ENCODE data around the gene GPR17.

Gene GPR17

GRCh38 chr2:127645395-127646291, at the start of gene GPR17:
Gene GPR17 (plus strand): TSS chr2:127646153. CDS start chr2:127650736, 4,583 bp downstream.
- H3K9me3 ChIP-seq (replicated peaks in 1 of 11): no peaks in the 10 kb centered on the region
- no peak within 1 kb of the TSS for H3K4me3 ChIP-seq
- no peak for TF ChIP-seq Cebpa-rat (IDR thresholded peaks at IDR 0.05)
- H3K27me3 ChIP-seq: peaks cover 0 to 5% (median 0%) of the 10 kb centered on the region in 11 experiments; a peak in 4 of 22 replicates
- H3K4me1 ChIP-seq: peaks cover 53 to 98% (median 97%) of the 10 kb centered on the region in 10 experiments
- peak within 1 kb of the TSS; percentile 64 to 100 (median 85) for H3K4me2 ChIP-seq
- no peaks in the 10 kb centered on the region for H3K36me3 ChIP-seq
- H4K20me1 ChIP-seq: peaks cover 0 to 6% (median 0%) of the 10 kb centered on the region in 11 experiments; a peak in 2 of 22 replicates
- peak within 1 kb of the TSS in 10 of 11 experiments; percentile 16 to 69 (median 42); a peak in 18 of 22 replicates for H3K27ac ChIP-seq
- H3K9ac ChIP-seq: peak within 1 kb of the TSS; percentile 0 to 52 (median 37); a peak in 14 of 22 replicates

- Histone ChIP-seq H3K36me3 (no peaks in the 10 kb centered on the region), H3K4me2 (no peak overlapping the region), H3K27ac (no peak overlapping the region), H3K9ac (no peak overlapping the region), H3K4me1 (peaks cover 0 to 8% (median 7%) of the 10 kb centered on the region in 10 experiments; a peak in 14 of 20 replicates), H3K27me3 (no peaks in the 10 kb centered on the region), H3K9me3 (replicated peaks in 1 of 11) (peaks cover 0 to 7% (median 3%) of the 10 kb centered on the region in 11 experiments; a peak in 15 of 22 replicates), H4K20me1 (no peaks in the 10 kb centered on the region), H3K4me3 (no peak overlapping the region)
- no peak for TF ChIP-seq Cebpa-rat (IDR thresholded peaks at IDR 0.05)
Measured at GRCh38 chr2:127596311-127597045, 49.5 kb upstream of the GPR17 start.

GRCh38 chr2:127597046-127597983, 48.6 kb upstream of the GPR17 start:
- no peaks in the 10 kb centered on the region for H3K27me3 ChIP-seq
- no peak overlapping the region for H3K27ac ChIP-seq
- no peak for TF ChIP-seq Cebpa-rat (IDR thresholded peaks at IDR 0.05)
- no peaks in the 10 kb centered on the region for H3K4me1 ChIP-seq
- no peaks in the 10 kb centered on the region for H3K36me3 ChIP-seq
- H3K9me3 ChIP-seq (replicated peaks in 1 of 11): peaks cover 7 to 15% (median 11%) of the 10 kb centered on the region in 11 experiments
- no peaks in the 10 kb centered on the region for H4K20me1 ChIP-seq
- no peak overlapping the region for H3K4me3 ChIP-seq
- no peak overlapping the region for H3K4me2 ChIP-seq
- no peak overlapping the region for H3K9ac ChIP-seq

GRCh38 chr2:127597984-127598380, 48.0 kb upstream of the GPR17 start:
- no peak overlapping the region for H3K4me2 ChIP-seq
- no peak for TF ChIP-seq Cebpa-rat (IDR thresholded peaks at IDR 0.05)
- H3K27me3 ChIP-seq: no peaks in the 10 kb centered on the region
- H3K27ac ChIP-seq: no peak overlapping the region
- H3K36me3 ChIP-seq: 0 out of 22 replicates have a peak, but pooled peaks cover 0 to 1% (median 0%) of the 10 kb centered on the region in 11 experiments
- no peak overlapping the region for H3K4me3 ChIP-seq
- peaks cover 14 to 22% (median 18%) of the 10 kb centered on the region in 11 experiments for H3K9me3 ChIP-seq (replicated peaks in 1 of 11)
- no peaks in the 10 kb centered on the region for H3K4me1 ChIP-seq
- H4K20me1 ChIP-seq: no peaks in the 10 kb centered on the region
- H3K9ac ChIP-seq: no peak overlapping the region

GRCh38 chr2:127598711-127599110, 47.2 kb upstream of the GPR17 start:
- Histone ChIP-seq H3K36me3 (0 out of 22 replicates have a peak, but pooled peaks cover 0 to 4% (median 0%) of the 10 kb centered on the region in 11 experiments), H3K9ac (no peak overlapping the region), H3K4me3 (no peak overlapping the region), H4K20me1 (no peaks in the 10 kb centered on the region), H3K4me2 (no peak overlapping the region), H3K4me1 (no peaks in the 10 kb centered on the region), H3K9me3 (replicated peaks in 1 of 11) (peaks cover 21 to 29% (median 25%) of the 10 kb centered on the region in 11 experiments), H3K27me3 (no peaks in the 10 kb centered on the region), H3K27ac (no peak overlapping the region)
- no peak for TF ChIP-seq Cebpa-rat (IDR thresholded peaks at IDR 0.05)

GRCh38 chr2:127599211-127599610, 46.7 kb upstream of the GPR17 start:
- H3K36me3 ChIP-seq: 0 out of 22 replicates have a peak, but pooled peaks cover 0 to 4% (median 0%) of the 10 kb centered on the region in 11 experiments
- H3K9ac ChIP-seq: no peak overlapping the region
- TF ChIP-seq Cebpa-rat (IDR thresholded peaks at IDR 0.05): no peak
- no peak overlapping the region for H3K27ac ChIP-seq
- H4K20me1 ChIP-seq: no peaks in the 10 kb centered on the region
- H3K4me2 ChIP-seq: no peak overlapping the region
- H3K9me3 ChIP-seq (replicated peaks in 1 of 11): peaks cover 24 to 32% (median 28%) of the 10 kb centered on the region in 11 experiments
- peaks cover 0 to 4% (median 1%) of the 10 kb centered on the region in 10 experiments; a peak in 5 of 20 replicates for H3K4me1 ChIP-seq
- no peak overlapping the region for H3K4me3 ChIP-seq
- no peaks in the 10 kb centered on the region for H3K27me3 ChIP-seq

GRCh38 chr2:127604986-127605385, 41.0 kb upstream of the GPR17 start:
- no peak for TF ChIP-seq Cebpa-rat (IDR thresholded peaks at IDR 0.05)
- Histone ChIP-seq H3K4me1 (peaks cover 0 to 60% (median 46%) of the 10 kb centered on the region in 10 experiments; a peak in 15 of 20 replicates), H3K4me3 (no peak overlapping the region), H3K9me3 (replicated peaks in 1 of 11) (peaks cover 24 to 32% (median 28%) of the 10 kb centered on the region in 11 experiments), H3K27me3 (no peaks in the 10 kb centered on the region), H3K36me3 (0 out of 22 replicates have a peak, but pooled peaks cover 0 to 4% (median 0%) of the 10 kb centered on the region in 11 experiments), H4K20me1 (no peaks in the 10 kb centered on the region), H3K9ac (no peak overlapping the region), H3K27ac (no peak overlapping the region), H3K4me2 (peak overlapping the region in 3 of 11 experiments; percentile 11 to 62 (median 52); a peak in 3 of 22 replicates)

- Histone ChIP-seq H3K4me1 (peaks cover 0 to 68% (median 46%) of the 10 kb centered on the region in 10 experiments; a peak in 15 of 20 replicates), H3K4me3 (no peak overlapping the region), H3K9ac (no peak overlapping the region), H3K4me2 (peak overlapping the region in 8 of 11 experiments; percentile 9 to 73 (median 62); a peak in 12 of 22 replicates), H3K9me3 (replicated peaks in 1 of 11) (peaks cover 27 to 35% (median 31%) of the 10 kb centered on the region in 11 experiments), H4K20me1 (no peaks in the 10 kb centered on the region), H3K27me3 (no peaks in the 10 kb centered on the region), H3K27ac (no peak overlapping the region), H3K36me3 (0 out of 22 replicates have a peak, but pooled peaks cover 0 to 4% (median 0%) of the 10 kb centered on the region in 11 experiments)
- TF ChIP-seq Cebpa-rat (IDR thresholded peaks at IDR 0.05): no peak
Measured at GRCh38 chr2:127605691-127606263, 40.2 kb upstream of the GPR17 start.
